Osteocyte (in vitro differentiated cells): ENCODE results near the gene CHFR. TPM values are rescaled to one million over a fixed set of nuclear protein-coding genes. Genes with fewer than 3 reads are reported as not detected.

Experiments
- DNase-seq: peaks from one replicate; pipeline ENCODE4 v3.0.0; 2021; ENCODE audit warnings: mixed read lengths; ENCODE audit not compliant: unreplicated experiment; ENCODE audit errors: extremely low spot score
- H3K27ac Mint-ChIP-seq: one replicate; pipeline ENCODE4 v1.8.0; 2021; ENCODE audit warnings: mild to moderate bottlenecking, mixed read lengths; ENCODE audit not compliant: unreplicated experiment
- H3K27me3 Mint-ChIP-seq: one replicate; pipeline ENCODE4 v1.8.0; 2021; ENCODE audit warnings: mixed read lengths; ENCODE audit not compliant: unreplicated experiment
- H3K36me3 Mint-ChIP-seq: one replicate; pipeline ENCODE4 v1.8.0; 2021; ENCODE audit warnings: mixed read lengths; ENCODE audit not compliant: unreplicated experiment
- H3K4me1 Mint-ChIP-seq: one replicate; pipeline ENCODE4 v1.8.0; 2021; ENCODE audit warnings: mixed read lengths; ENCODE audit not compliant: unreplicated experiment
- H3K4me3 Mint-ChIP-seq: one replicate; pipeline ENCODE4 v1.8.0; 2021; ENCODE audit warnings: mild to moderate bottlenecking, moderate library complexity, mixed read lengths; ENCODE audit not compliant: unreplicated experiment
- H3K9me3 Mint-ChIP-seq: one replicate; pipeline ENCODE4 v1.8.0; 2021; ENCODE audit warnings: mixed read lengths; ENCODE audit not compliant: unreplicated experiment
- CTCF ChIP-seq: fragments of 200-600 bp; sonication (generic); IDR thresholded peaks from 2 replicates; pipeline ENCODE4 v1.5.0; 2021; ENCODE audit warnings: antibody characterized with exemption, mild to moderate bottlenecking, moderate library complexity
- total RNA-seq: library from RNA; stranded (reverse); gene quantifications from 2 replicates; pipeline ENCODE4 v1.2.1, GENCODE V29; 2021

Gene CHFR
- total RNA-seq, 1 donor from 2014 or later, result 58.4 TPM

- DNase-seq, result no peak
- Mint-ChIP-seq H3K9me3 (no peaks in the 10 kb centered on the region), H3K27ac (no peak overlapping the region)
Observed at GRCh38 chr12:132853285-132854092, 33.9 kb downstream of the CHFR start.

GRCh38 chr12:132852496-132852895 lies 34.9 kb downstream of the CHFR start:
- H3K4me1 Mint-ChIP-seq, result no peaks in the 10 kb centered on the region
- DNase-seq, result no peak
- H3K27me3 Mint-ChIP-seq, result no peaks in the 10 kb centered on the region
- H3K9me3 Mint-ChIP-seq, result no peaks in the 10 kb centered on the region
- peaks cover 47% of the 10 kb centered on the region for H3K36me3 Mint-ChIP-seq
- no peak overlapping the region for H3K27ac Mint-ChIP-seq
- H3K4me3 Mint-ChIP-seq, result no peak overlapping the region
- no peak for TF ChIP-seq CTCF

More at GRCh38 chr12:132853285-132854092, 33.9 kb downstream of the CHFR start:
- H3K4me3 Mint-ChIP-seq, result no peak overlapping the region
- TF ChIP-seq CTCF, result no peak
- H3K27me3 Mint-ChIP-seq, result no peaks in the 10 kb centered on the region
- H3K36me3 Mint-ChIP-seq, result peaks cover 46% of the 10 kb centered on the region
- no peaks in the 10 kb centered on the region for H3K4me1 Mint-ChIP-seq

- Mint-ChIP-seq H3K27ac (no peak overlapping the region), H3K27me3 (no peaks in the 10 kb centered on the region), H3K4me1 (no peaks in the 10 kb centered on the region), H3K4me3 (no peak overlapping the region), H3K9me3 (no peaks in the 10 kb centered on the region), H3K36me3 (peaks cover 50% of the 10 kb centered on the region)
- TF ChIP-seq CTCF, result no peak
- DNase-seq, result no peak
Observed at GRCh38 chr12:132851465-132851864, 35.9 kb downstream of the CHFR start.

- no peak for TF ChIP-seq CTCF
- H3K4me1 Mint-ChIP-seq, result no peaks in the 10 kb centered on the region
- H3K27ac Mint-ChIP-seq, result no peak overlapping the region
- no peak overlapping the region for H3K4me3 Mint-ChIP-seq
- no peaks in the 10 kb centered on the region for H3K27me3 Mint-ChIP-seq
- H3K36me3 Mint-ChIP-seq, result peaks cover 47% of the 10 kb centered on the region
- H3K9me3 Mint-ChIP-seq, result no peaks in the 10 kb centered on the region
- DNase-seq, result no peak
Observed at GRCh38 chr12:132850291-132850690, 37.1 kb downstream of the CHFR start.

DNA sequence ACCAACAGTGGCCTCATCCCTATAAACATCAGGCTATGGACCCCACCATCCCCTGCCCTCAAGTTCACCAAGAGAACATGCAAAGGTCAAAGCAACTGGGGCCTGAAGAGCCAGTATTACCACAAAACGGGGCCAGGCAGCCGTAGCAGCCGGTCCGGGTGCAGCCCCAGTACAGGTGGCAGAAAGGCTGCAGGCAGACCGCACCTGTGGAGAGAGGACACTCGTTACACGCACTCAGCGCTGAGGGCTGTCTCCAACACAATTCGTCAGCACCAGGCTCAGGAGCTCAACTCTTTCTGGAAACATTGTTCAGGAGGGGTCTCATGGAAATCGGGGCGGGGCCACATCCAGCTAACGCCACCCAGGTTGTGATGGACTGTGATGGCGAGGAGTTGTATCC lies 38.9 kb downstream of the CHFR start:
- no peak for DNase-seq
- Mint-ChIP-seq H3K4me1 (no peaks in the 10 kb centered on the region), H3K4me3 (no peak overlapping the region), H3K36me3 (peaks cover 47% of the 10 kb centered on the region), H3K27me3 (no peaks in the 10 kb centered on the region), H3K27ac (no peak overlapping the region), H3K9me3 (no peaks in the 10 kb centered on the region)
- TF ChIP-seq CTCF, result no peak
